Measurements from ENCODE around the gene PRKAG2.

DNA sequence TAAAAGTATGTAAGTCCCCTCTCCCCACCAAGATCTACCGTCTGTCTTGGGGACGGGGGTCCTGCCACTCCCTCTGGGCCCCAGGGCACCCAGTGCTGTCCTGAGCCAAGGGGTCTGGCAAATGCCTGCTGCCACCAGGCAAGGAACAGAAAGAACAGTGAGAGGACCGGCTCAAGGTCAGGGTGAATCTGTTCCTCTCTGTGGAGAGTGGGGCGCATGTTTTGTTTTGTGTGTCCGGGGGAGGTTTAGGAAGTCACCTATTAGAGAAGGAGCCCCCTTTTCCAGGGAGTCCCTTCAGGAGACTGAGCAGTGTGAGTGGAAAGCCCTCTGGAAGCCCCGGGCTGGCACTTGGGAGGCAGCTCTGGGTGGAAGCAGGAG is 198.7 kb downstream of the PRKAG2 start:
- TF ChIP-seq, protein P1, sequence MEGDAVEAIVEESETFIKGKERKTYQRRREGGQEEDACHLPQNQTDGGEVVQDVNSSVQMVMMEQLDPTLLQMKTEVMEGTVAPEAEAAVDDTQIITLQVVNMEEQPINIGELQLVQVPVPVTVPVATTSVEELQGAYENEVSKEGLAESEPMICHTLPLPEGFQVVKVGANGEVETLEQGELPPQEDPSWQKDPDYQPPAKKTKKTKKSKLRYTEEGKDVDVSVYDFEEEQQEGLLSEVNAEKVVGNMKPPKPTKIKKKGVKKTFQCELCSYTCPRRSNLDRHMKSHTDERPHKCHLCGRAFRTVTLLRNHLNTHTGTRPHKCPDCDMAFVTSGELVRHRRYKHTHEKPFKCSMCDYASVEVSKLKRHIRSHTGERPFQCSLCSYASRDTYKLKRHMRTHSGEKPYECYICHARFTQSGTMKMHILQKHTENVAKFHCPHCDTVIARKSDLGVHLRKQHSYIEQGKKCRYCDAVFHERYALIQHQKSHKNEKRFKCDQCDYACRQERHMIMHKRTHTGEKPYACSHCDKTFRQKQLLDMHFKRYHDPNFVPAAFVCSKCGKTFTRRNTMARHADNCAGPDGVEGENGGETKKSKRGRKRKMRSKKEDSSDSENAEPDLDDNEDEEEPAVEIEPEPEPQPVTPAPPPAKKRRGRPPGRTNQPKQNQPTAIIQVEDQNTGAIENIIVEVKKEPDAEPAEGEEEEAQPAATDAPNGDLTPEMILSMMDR (conservative IDR thresholded peaks at IDR 0.05; ENCODE audit: low read length), result no peak
- no peak for TF ChIP-seq EZH2phosphoT487 (IDR thresholded peaks at IDR 0.05; ENCODE audit: borderline replicate concordance)
